ENCODE measurements around the gene AQP2. TPM values are rescaled to one million over a fixed set of nuclear protein-coding genes. Genes with fewer than 3 reads are reported as not detected.

Gene AQP2
- total and polyA plus RNA-seq, 2 of the 4 experiments (the other 2 are of a cell fraction): not detected

DNA sequence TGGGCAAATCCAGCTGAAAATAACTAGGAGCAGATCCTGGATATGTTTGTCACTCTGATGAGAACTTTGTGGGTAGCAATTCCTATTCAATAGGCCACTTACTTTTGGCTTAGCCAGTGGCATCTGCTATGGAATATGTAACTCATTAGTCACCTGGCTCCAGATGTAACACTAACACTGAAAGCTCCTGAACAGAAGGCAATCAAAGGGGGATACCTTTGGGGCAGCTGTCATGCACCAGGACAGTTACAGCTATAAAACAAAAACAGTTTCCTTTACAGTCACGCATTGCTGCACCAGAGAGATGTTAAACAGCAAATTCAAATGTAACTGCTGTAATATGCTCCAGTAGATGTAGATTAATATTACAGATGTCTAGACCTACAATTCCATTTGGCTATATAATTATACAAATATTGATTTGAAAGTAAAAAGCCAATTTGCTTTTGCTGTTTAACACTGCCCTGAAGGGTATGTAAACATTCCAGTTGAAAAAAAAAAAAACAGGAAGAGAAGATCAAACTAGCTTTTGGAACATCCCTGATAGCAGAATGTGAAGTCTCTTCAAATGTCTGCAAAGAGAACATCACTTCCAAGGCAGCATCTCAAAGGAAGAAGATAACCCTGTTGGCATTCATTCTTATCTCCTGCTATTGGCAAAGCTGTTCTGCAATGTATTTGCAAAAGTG lies 56.4 kb downstream of the AQP2 start:
- no peaks in the 10 kb centered on the region for H3K27me3 ChIP-seq (ENCODE audit: control insufficient read depth, insufficient read depth, low read length)
- H3K27ac ChIP-seq (ENCODE audit: insufficient read depth, low read length): no peak overlapping the region
- H3K9ac ChIP-seq (ENCODE audit: low read depth, low read length): no peak overlapping the region
- H3K18ac ChIP-seq (ENCODE audit: low read depth, low read length): no peak overlapping the region; the same call in 1 of the 2 replicates
- H3K23ac ChIP-seq (ENCODE audit: low read depth, low read length): peak overlapping the region; percentile 49; the same call in 1 of the 2 replicates
- H3K9me1 ChIP-seq (ENCODE audit: insufficient read depth, low read length): peaks cover 3% of the 10 kb centered on the region
- H2BK5ac ChIP-seq (ENCODE audit: low read depth, low read length, poor library complexity, severe bottlenecking): no peak overlapping the region
- ATAC-seq (ENCODE audit: low read depth) (peak; percentile 14; the same call in 1 of the 2 replicates), DNase-seq (peak; percentile 49)
- H4K91ac ChIP-seq (ENCODE audit: insufficient read depth, low read depth, low read length): no peak overlapping the region
- dilution Hi-C loops (cut with HindIII; ENCODE audit: low sequenced_read_pairs, unreplicated experiment): no loop called here
- peak overlapping the region; percentile 4; the same call in 1 of the 2 replicates for H4K5ac ChIP-seq (ENCODE audit: low read depth, low read length)
- no peak overlapping the region for H3K4me3 ChIP-seq (ENCODE audit: insufficient read depth, low read depth, low read length)
- H3K4me2 ChIP-seq (ENCODE audit: low read depth, low read length): peak overlapping the region; percentile 39; the same call in 1 of the 2 replicates
- H2AFZ ChIP-seq (replicated peaks; ENCODE audit: low read length, poor library complexity): no peak overlapping the region
- peaks cover 5% of the 10 kb centered on the region for H3K4me1 ChIP-seq (ENCODE audit: control insufficient read depth, insufficient read depth, low read length)
- BruUV-seq (replicated peaks): no TSS peak
- no peak overlapping the region for H2BK15ac ChIP-seq (ENCODE audit: low read depth, low read length)
- no peaks in the 10 kb centered on the region for H3K9me3 ChIP-seq (ENCODE audit: control insufficient read depth, insufficient read depth, low read length)
- H3K79me1 ChIP-seq (ENCODE audit: low read depth in 1 of 2, low read length in 2 of 2): peaks cover 43 to 52% of the 10 kb centered on the region in 2 experiments
- TF ChIP-seq RFX5 (IDR thresholded peaks at IDR 0.05; ENCODE audit: low read depth, low read length) (no peak), CEBPB (IDR thresholded peaks at IDR 0.05; ENCODE audit: low read depth, low read length) (no peak), NFE2L2 (IDR thresholded peaks at IDR 0.05; ENCODE audit: low read depth, low read length) (no peak), BHLHE40 (IDR thresholded peaks at IDR 0.05; ENCODE audit: low read depth, low read length) (no peak)
- POLR2A ChIA-PET (ENCODE audit: unreplicated experiment): no interaction called here
- in situ Hi-C loops (cut with MboI; ENCODE audit: low sequenced_read_pairs): no loop called here
- no peak overlapping the region for H3K4ac ChIP-seq (ENCODE audit: low read depth, low read length)
- no peak overlapping the region for H2BK120ac ChIP-seq (ENCODE audit: low read depth, low read length)
- WGBS, 2 experiments (ENCODE audit: extremely low coverage in 2 of 2, insufficient read length in 1 of 2): no CpG with 5 or more reads among the region's 1 CpG
- no peaks in the 10 kb centered on the region; the same call in 1 of the 2 replicates for H3K36me3 ChIP-seq (ENCODE audit: control insufficient read depth, insufficient read depth, low read length)
- peak overlapping the region in 1 of 2 experiments; percentile 18; a peak in 1 of 4 replicates for H4K8ac ChIP-seq (ENCODE audit: low read depth in 2 of 2, low read length in 2 of 2)
- no peak overlapping the region for H2AK9ac ChIP-seq (replicated peaks; ENCODE audit: low read depth, low read length, poor library complexity)
- peaks cover 4% of the 10 kb centered on the region; the same call in 1 of the 2 replicates for H4K20me1 ChIP-seq (ENCODE audit: insufficient read depth, low read length)
- no peak overlapping the region; the same call in none of the 2 replicates for H3K14ac ChIP-seq (replicated peaks; ENCODE audit: low read depth, low read length)
- intact Hi-C loops (cut with micrococcal nuclease): no loop called here
- no peak overlapping the region for H2AK5ac ChIP-seq (ENCODE audit: low read depth, low read length)
- H2BK20ac ChIP-seq (ENCODE audit: low read depth, low read length): no peak overlapping the region
- no peak overlapping the region for H3K56ac ChIP-seq (ENCODE audit: extremely low read depth, insufficient read depth, low read length)
- CTCF ChIA-PET: interaction anchor here (0.7 to 2.1 kb wide), 3 partner anchors 40 to 64 kb away, joined by 3 to 7 read pairs (median 3); no protein-coding TSS in a partner anchor

Other genes starting within 250 kb of the AQP2 start
- gene FMNL3, start 243.3 kb upstream of the AQP2 start, total RNA-seq (2012; rRNA removed): 34.4 and 36.4 TPM in 2 replicates
- 13.2 and 16.3 TPM in 2 replicates for gene FMNL3, start 243.3 kb upstream of the AQP2 start, polyA plus RNA-seq (2012; rRNA removed)
- 255 and 369 TPM in 2 replicates for gene TMBIM6, start 209.2 kb upstream of the AQP2 start, total RNA-seq (2012; rRNA removed)
- 267 and 285 TPM in 2 replicates for gene TMBIM6, start 209.2 kb upstream of the AQP2 start, polyA plus RNA-seq (2012; rRNA removed)
- 6.1 and 7.2 TPM in 2 replicates for gene NCKAP5L, start 122.3 kb upstream of the AQP2 start, total RNA-seq (2012; rRNA removed)
- gene NCKAP5L, start 122.3 kb upstream of the AQP2 start, polyA plus RNA-seq (2012; rRNA removed): 14.4 and 16.4 TPM in 2 replicates
- 2.3 and 2.5 TPM in 2 replicates for gene BCDIN3D, start 107.6 kb upstream of the AQP2 start, total RNA-seq (2012; rRNA removed)
- 1.7 and 2.3 TPM in 2 replicates for gene BCDIN3D, start 107.6 kb upstream of the AQP2 start, polyA plus RNA-seq (2012; rRNA removed)
- gene FAIM2, start 46.8 kb upstream of the AQP2 start, total RNA-seq (2012; rRNA removed): 0.72 and 0.83 TPM in 2 replicates
- 5.0 and 5.3 TPM in 2 replicates for gene FAIM2, start 46.8 kb upstream of the AQP2 start, polyA plus RNA-seq (2012; rRNA removed)
- gene AQP5, start 11.1 kb downstream of the AQP2 start, total RNA-seq (2012; rRNA removed): not detected in 2 replicates
- not detected in 2 replicates for gene AQP5, start 11.1 kb downstream of the AQP2 start, polyA plus RNA-seq (2012; rRNA removed)
- not detected in 2 replicates for gene AQP6, start 22.2 kb downstream of the AQP2 start, total RNA-seq (2012; rRNA removed)
- not detected in 2 replicates for gene AQP6, start 22.2 kb downstream of the AQP2 start, polyA plus RNA-seq (2012; rRNA removed)
- gene RACGAP1, start 74.8 kb downstream of the AQP2 start, total RNA-seq (2012; rRNA removed): 93.9 and 110 TPM in 2 replicates
- 29.5 and 37.9 TPM in 2 replicates for gene RACGAP1, start 74.8 kb downstream of the AQP2 start, polyA plus RNA-seq (2012; rRNA removed)
- 1.4 and 1.6 TPM in 2 replicates for gene ASIC1, start 106.9 kb downstream of the AQP2 start, total RNA-seq (2012; rRNA removed)
- gene ASIC1, start 106.9 kb downstream of the AQP2 start, polyA plus RNA-seq (2012; rRNA removed): 9.5 and 9.9 TPM in 2 replicates
- gene SMARCD1, start 134.6 kb downstream of the AQP2 start, total RNA-seq (2012; rRNA removed): 28.1 TPM in 2 replicates
- 43.9 and 47.9 TPM in 2 replicates for gene SMARCD1, start 134.6 kb downstream of the AQP2 start, polyA plus RNA-seq (2012; rRNA removed)
- gene GPD1, start 153.3 kb downstream of the AQP2 start, total RNA-seq (2012; rRNA removed): 0.18 TPM in 1 of 2 replicates, not detected in the other
- gene GPD1, start 153.3 kb downstream of the AQP2 start, polyA plus RNA-seq (2012; rRNA removed): 0.05 and 0.06 TPM in 2 replicates
- gene COX14, start 161.5 kb downstream of the AQP2 start, total RNA-seq (2012; rRNA removed): 30.0 and 30.8 TPM in 2 replicates
- 81.8 and 98.5 TPM in 2 replicates for gene COX14, start 161.5 kb downstream of the AQP2 start, polyA plus RNA-seq (2012; rRNA removed)
- 40.3 and 47.5 TPM in 2 replicates for gene CERS5, start 216.6 kb downstream of the AQP2 start, total RNA-seq (2012; rRNA removed)
- gene CERS5, start 216.6 kb downstream of the AQP2 start, polyA plus RNA-seq (2012; rRNA removed): 58.7 and 60.3 TPM in 2 replicates

All from IMR-90 (cell line).